Spleen (tissue), 11 donors: ENCODE results near the gene OGFRL1. TPM values are rescaled to one million over a fixed set of nuclear protein-coding genes. Genes with fewer than 3 reads are reported as not detected.

Experiments used
- DNase-seq: peaks from one replicate; pipeline ENCODE4 v3.0.0-alpha.2; 2020
- H3K27ac ChIP-seq, 8 donors: fragments of 200-600 bp; sonication (generic) in 7 of 8; 1 replicate in 4 of 8; 2 replicates in 4 of 8; pipeline versions ENCODE4 v1.5.0 to v1.8.0; 2016 to 2021; ENCODE audit warnings: inconsistent platforms in 4 of 8, mild to moderate bottlenecking in 4 of 8, moderate library complexity in 1 of 8
- H3K27me3 ChIP-seq, 7 donors: fragments of 200-600 bp; sonication (generic) in 6 of 7; replicated peaks in 1 of 7; 1 replicate in 4 of 7; 2 replicates in 3 of 7; pipeline versions ENCODE4 v1.5.0 to v1.8.0; 2016 to 2021; ENCODE audit warnings: inconsistent platforms in 3 of 7, mild to moderate bottlenecking in 1 of 7
- H3K36me3 ChIP-seq, 6 donors: fragments of 200-600 bp; sonication (generic) in 5 of 6; 1 replicate in 4 of 6; 2 replicates in 2 of 6; pipeline versions ENCODE4 v1.5.0 to v1.8.0; 2016 to 2021; ENCODE audit warnings: inconsistent platforms in 2 of 6
- H3K4me1 ChIP-seq, 6 donors: fragments of 200-600 bp; sonication (generic) in 5 of 6; 1 replicate in 3 of 6; 2 replicates in 3 of 6; pipeline versions ENCODE4 v1.5.0 to v1.8.0; 2016 to 2021; ENCODE audit warnings: inconsistent platforms in 3 of 6
- H3K4me3 ChIP-seq, 8 donors: fragments of 200-600 bp; sonication (generic) in 7 of 8; 1 replicate in 4 of 8; 2 replicates in 4 of 8; pipeline versions ENCODE4 v1.5.0 to v1.8.0; 2016 to 2021; ENCODE audit warnings: inconsistent platforms in 4 of 8, mild to moderate bottlenecking in 4 of 8, moderate library complexity in 2 of 8
- H3K9me3 ChIP-seq, 8 donors: fragments of 200-600 bp; sonication (generic) in 7 of 8; 1 replicate in 4 of 8; 2 replicates in 4 of 8; pipeline versions ENCODE4 v1.5.0 to v1.8.0; 2016 to 2021; ENCODE audit warnings: inconsistent platforms in 4 of 8
- POLR2A ChIP-seq, 3 donors: fragments of 450-650 bp; IDR thresholded peaks; one replicate each; pipeline ENCODE4 v1.5.1; 2017; ENCODE audit warnings: antibody characterized with exemption in 3 of 3, mild to moderate bottlenecking in 1 of 3
- POLR2AphosphoS5 ChIP-seq, 3 donors: sonication (generic); formaldehyde crosslinking; IDR thresholded peaks; one replicate each; pipeline ENCODE4 v1.5.1; 2017; ENCODE audit warnings: antibody characterized with exemption in 3 of 3
- WGBS, 5 donors: extraction: QIAGEN DNeasy Blood & Tissue Kit in 3 of 5; methylation state at CpG; one replicate each; pipeline versions ENCODE4 v1.1.5 to v1.1.7; 2013 to 2018; 5-methylcytosine and 5-hydroxymethylcytosine counted together
- intact Hi-C: fragments of 100-400 bp; cut with DNase I; formaldehyde crosslinking; loops from one replicate; pipeline ENCODE4 v1.15.0; 2023; ENCODE audit warnings: low total_unique reads
- polyA plus RNA-seq, 3 donors: library from polyadenylated mRNA; stranded (reverse); fragments of 200-250 nt; gene quantifications; one replicate each; pipeline ENCODE4 v1.2.1, GENCODE V29; 2013
- total RNA-seq, 7 donors: library from RNA; depleted of rRNA in 3 of 7; stranded (reverse); fragments of >200 nt in 3 of 7; fragmentation: NEBNext Ultra II Directional in 4 of 7; extraction: Animal tissue kit (Norgen Biotek cat#: 25700) in 4 of 7; gene quantifications; one replicate each; pipeline versions ENCODE4 v1.1.0 to v1.2.1, GENCODE V29; 2016 to 2021
- TF ChIP-seq, protein P1 (sequence below), 11 experiments: fragments of 200-600 bp in 7 of 11; fragments of 450-650 bp in 4 of 11; sonication (generic) in 4 of 11; IDR thresholded peaks in 8 of 11; conservative IDR thresholded peaks in 3 of 11; 1 replicate in 7 of 11; 2 replicates in 4 of 11; pipeline versions ENCODE4 v1.4.0 to v1.8.0; 2016 to 2021; ENCODE audit warnings: antibody characterized with exemption in 11 of 11, inconsistent platforms in 4 of 11, mild to moderate bottlenecking in 1 of 11
- donor health status: healthy with polysubstance abuse.
- donor health status: DM: no; HTN: no; CAD: no; lungs with moderate emphysema.
- donor health status: DM: no; HTN: no; CAD: no.
- donor health status: Bipolar disorder and iron deficiency.
- donor health status: healthy.
- donor health status: DM: no; HTN: no; CAD: no.
- donor health status: DM: yes; HTN: yes; CAD: no.

The OGFRL1 gene
- total and polyA plus RNA-seq, 10 donors = 7.1 to 43.3 (median 24.2) TPM

DNA sequence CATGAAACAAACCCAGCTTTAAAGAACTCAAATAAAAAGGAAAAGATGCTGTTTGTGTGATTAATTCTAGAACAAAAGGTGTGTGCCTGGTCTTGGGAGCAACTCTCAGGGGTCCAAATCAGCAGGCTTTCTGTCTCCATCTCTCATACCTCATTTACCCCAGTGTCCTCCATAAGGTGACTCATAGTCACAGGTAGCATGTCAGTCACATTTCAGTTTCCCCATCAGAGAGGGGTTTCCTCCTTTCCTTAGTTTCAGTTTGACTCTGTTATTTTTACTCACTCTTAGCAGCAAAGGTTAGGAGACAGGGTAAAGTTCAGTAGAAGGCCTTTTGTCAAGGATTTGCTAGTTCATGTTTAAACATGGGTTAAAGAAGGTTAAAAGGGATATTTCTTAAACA, 46.2 kb downstream of the OGFRL1 start:
- H3K27ac ChIP-seq = no peak overlapping the region
- no peaks in the 10 kb centered on the region for H3K27me3 ChIP-seq
- H3K4me1 ChIP-seq = no peaks in the 10 kb centered on the region
- H3K4me3 ChIP-seq = no peak overlapping the region
- no peak for TF ChIP-seq POLR2AphosphoS5 (IDR thresholded peaks at IDR 0.05)
- TF ChIP-seq, protein P1, sequence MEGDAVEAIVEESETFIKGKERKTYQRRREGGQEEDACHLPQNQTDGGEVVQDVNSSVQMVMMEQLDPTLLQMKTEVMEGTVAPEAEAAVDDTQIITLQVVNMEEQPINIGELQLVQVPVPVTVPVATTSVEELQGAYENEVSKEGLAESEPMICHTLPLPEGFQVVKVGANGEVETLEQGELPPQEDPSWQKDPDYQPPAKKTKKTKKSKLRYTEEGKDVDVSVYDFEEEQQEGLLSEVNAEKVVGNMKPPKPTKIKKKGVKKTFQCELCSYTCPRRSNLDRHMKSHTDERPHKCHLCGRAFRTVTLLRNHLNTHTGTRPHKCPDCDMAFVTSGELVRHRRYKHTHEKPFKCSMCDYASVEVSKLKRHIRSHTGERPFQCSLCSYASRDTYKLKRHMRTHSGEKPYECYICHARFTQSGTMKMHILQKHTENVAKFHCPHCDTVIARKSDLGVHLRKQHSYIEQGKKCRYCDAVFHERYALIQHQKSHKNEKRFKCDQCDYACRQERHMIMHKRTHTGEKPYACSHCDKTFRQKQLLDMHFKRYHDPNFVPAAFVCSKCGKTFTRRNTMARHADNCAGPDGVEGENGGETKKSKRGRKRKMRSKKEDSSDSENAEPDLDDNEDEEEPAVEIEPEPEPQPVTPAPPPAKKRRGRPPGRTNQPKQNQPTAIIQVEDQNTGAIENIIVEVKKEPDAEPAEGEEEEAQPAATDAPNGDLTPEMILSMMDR (IDR thresholded peaks at IDR 0.05 in 8 of 11, conservative IDR thresholded peaks at IDR 0.05 in 3 of 11) = no peak
- TF ChIP-seq POLR2A (IDR thresholded peaks at IDR 0.05) = no peak
- DNase-seq = no peak
- no peaks in the 10 kb centered on the region for H3K36me3 ChIP-seq
- no peaks in the 10 kb centered on the region for H3K9me3 ChIP-seq
- intact Hi-C loops = no loop called here

DNA sequence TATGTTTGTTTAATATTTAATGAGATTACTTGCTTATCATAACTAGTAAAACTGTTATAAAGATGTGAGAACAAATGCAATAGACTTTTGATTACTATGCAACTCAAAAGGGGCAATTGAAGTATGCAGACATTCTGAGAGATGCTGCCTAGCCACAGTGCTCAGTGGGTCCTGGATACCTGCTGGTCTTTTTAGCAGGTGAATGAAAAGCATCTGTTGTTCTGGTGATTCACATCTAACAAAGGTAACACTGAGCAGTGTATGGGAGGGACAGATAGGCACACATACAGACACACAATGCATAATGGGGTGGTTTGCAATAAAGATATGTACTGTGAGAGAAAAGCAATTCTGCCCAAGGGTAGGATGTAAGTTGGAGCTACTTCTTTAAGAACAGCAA, 46.9 kb downstream of the OGFRL1 start:
- Histone ChIP-seq H3K27me3 (no peaks in the 10 kb centered on the region), H3K9me3 (no peaks in the 10 kb centered on the region), H3K4me3 (no peak overlapping the region), H3K27ac (no peak overlapping the region), H3K36me3 (no peaks in the 10 kb centered on the region), H3K4me1 (no peaks in the 10 kb centered on the region)
- intact Hi-C loops = no loop called here
- no peak for DNase-seq
- TF ChIP-seq, protein P1 (IDR thresholded peaks at IDR 0.05 in 8 of 11, conservative IDR thresholded peaks at IDR 0.05 in 3 of 11) = no peak

DNA sequence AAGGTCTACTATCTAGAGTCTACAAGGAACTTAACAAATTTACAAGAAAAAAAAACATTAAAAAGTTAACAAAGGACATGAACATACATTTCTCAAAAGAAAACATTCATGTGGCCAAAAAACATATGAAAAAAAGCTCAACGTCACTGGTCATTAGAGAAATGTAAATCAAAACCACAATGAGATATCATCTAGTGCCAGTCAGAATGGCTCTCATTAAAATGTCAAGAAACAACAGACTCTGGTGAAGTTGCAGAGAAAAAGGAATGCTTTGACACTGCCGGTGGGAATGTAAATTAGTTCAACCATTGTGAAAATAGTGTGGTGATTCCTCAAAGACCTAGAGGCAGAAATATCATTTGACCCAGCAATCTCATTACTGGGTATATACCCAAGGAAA, 48.3 kb downstream of the OGFRL1 start:
- H3K27ac ChIP-seq = no peak overlapping the region
- H3K4me1 ChIP-seq = no peaks in the 10 kb centered on the region
- TF ChIP-seq, protein P1 (IDR thresholded peaks at IDR 0.05 in 8 of 11, conservative IDR thresholded peaks at IDR 0.05 in 3 of 11) = no peak
- TF ChIP-seq POLR2AphosphoS5 (IDR thresholded peaks at IDR 0.05) = no peak
- TF ChIP-seq POLR2A (IDR thresholded peaks at IDR 0.05) = no peak
- DNase-seq = no peak
- H3K4me3 ChIP-seq = no peak overlapping the region
- no peaks in the 10 kb centered on the region for H3K27me3 ChIP-seq
- WGBS, 5 donors = 47 to 75% (median 71%) methylated on average over 2 of the region's 2 CpGs
- no peaks in the 10 kb centered on the region for H3K9me3 ChIP-seq
- H3K36me3 ChIP-seq = no peaks in the 10 kb centered on the region
- intact Hi-C loops = no loop called here

DNA sequence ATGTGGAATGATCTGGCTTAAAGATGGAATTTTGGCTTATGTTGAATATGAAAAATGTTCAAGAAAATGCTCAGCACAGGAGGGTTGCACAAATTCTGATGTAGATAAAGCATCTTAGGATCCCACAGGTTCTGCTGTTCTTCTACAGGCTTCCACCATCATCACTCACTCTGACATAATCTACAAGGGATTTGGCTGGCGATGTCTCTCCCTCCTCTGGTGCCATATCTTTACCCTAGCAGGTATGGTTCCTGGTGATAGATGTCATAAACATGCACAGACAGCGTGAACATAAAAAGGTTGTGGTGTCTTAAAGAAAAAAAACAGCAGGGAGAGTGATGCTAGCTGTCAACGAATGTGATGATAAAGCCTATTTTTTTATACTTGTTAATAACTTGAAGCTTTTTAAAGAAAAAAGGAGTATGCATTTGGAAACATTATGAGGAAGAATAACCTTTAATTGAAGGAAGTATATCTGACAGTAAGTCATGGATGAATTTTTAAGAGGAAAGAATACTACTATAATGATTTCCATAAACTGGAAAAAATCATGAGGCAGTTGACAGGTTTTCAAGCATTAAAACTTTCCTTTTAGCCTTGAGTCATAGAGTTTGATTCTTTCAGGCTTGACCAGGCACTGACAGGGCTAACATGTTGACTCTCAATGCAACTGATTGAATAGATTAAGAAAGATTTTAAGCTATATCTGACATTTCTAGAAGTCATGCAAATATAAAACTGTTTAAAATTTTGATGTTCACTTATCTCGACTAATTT, 50.1 kb downstream of the OGFRL1 start:
- TF ChIP-seq POLR2AphosphoS5 (IDR thresholded peaks at IDR 0.05) (no peak), POLR2A (IDR thresholded peaks at IDR 0.05) (no peak)
- TF ChIP-seq, protein P1 (IDR thresholded peaks at IDR 0.05 in 8 of 11, conservative IDR thresholded peaks at IDR 0.05 in 3 of 11) = no peak
- Histone ChIP-seq H3K36me3 (no peaks in the 10 kb centered on the region), H3K27me3 (no peaks in the 10 kb centered on the region), H3K4me3 (no peak overlapping the region), H3K9me3 (no peaks in the 10 kb centered on the region), H3K27ac (no peak overlapping the region), H3K4me1 (peaks cover 0 to 5% (median 0%) of the 10 kb centered on the region in 6 donors)
- no peak for DNase-seq
- intact Hi-C loops = no loop called here
- 80 to 92% (median 89%) methylated on average over 4 of the region's 4 CpGs for WGBS, 5 donors
